Calu3 (cell line): Measurements from ENCODE around the gene PTPRN2. TPM values are rescaled to one million over a fixed set of nuclear protein-coding genes. Genes with fewer than 3 reads are reported as not detected.

ENCODE experiments used
- BruUV-seq: library from RNA; stranded (reverse); fragments of 400-500 nt; replicated peaks from 2 replicates; lab custom pipeline; 2021; lab: Mats Ljungman, UMichigan
- CTCF ChIA-PET: fragments of 300-600 bp; sonication (Branson Sonifier 250); formaldehyde crosslinking; loops from one replicate; lab custom pipeline; 2022; ENCODE audit warnings: antibody characterized with exemption; lab: Charles Lee
- DNase-seq: peaks from one replicate; pipeline ENCODE4 v3.0.0; 2022
- H3K27ac Mint-ChIP-seq: one replicate; pipeline ENCODE4 v1.8.0; 2022; ENCODE audit warnings: mixed read lengths; ENCODE audit not compliant: unreplicated experiment
- H3K27me3 Mint-ChIP-seq: one replicate; pipeline ENCODE4 v1.8.0; 2022; ENCODE audit warnings: mixed read lengths; ENCODE audit not compliant: unreplicated experiment
- H3K36me3 Mint-ChIP-seq: one replicate; pipeline ENCODE4 v1.8.0; 2022; ENCODE audit warnings: mild to moderate bottlenecking, moderate library complexity, mixed read lengths; ENCODE audit not compliant: insufficient read depth, unreplicated experiment
- H3K4me1 Mint-ChIP-seq: one replicate; pipeline ENCODE4 v1.8.0; 2022; ENCODE audit warnings: mild to moderate bottlenecking, low read depth, mixed read lengths; ENCODE audit not compliant: unreplicated experiment
- H3K4me3 Mint-ChIP-seq: one replicate; pipeline ENCODE4 v1.8.0; 2022; ENCODE audit warnings: mild to moderate bottlenecking, low read depth, moderate library complexity, mixed read lengths; ENCODE audit not compliant: unreplicated experiment
- H3K9me3 Mint-ChIP-seq: one replicate; pipeline ENCODE4 v1.8.0; 2022; ENCODE audit warnings: low read depth, mixed read lengths; ENCODE audit not compliant: unreplicated experiment
- intact Hi-C: fragments of 100-400 bp; cut with micrococcal nuclease; formaldehyde crosslinking; loops from one replicate; pipeline ENCODE4 v1.10.0; 2022; ENCODE audit not compliant: unreplicated experiment
- total RNA-seq: library from RNA; stranded (reverse); gene quantifications from 2 replicates; pipeline ENCODE4 v1.2.3, GENCODE V29; 2022
- TF ChIP-seq, protein P1 (sequence below): fragments of 200-600 bp; IDR thresholded peaks from one replicate; pipeline ENCODE4 v1.8.0; 2022; ENCODE audit warnings: antibody characterized with exemption; ENCODE audit not compliant: unreplicated experiment

Gene PTPRN2
- total RNA-seq, 1 experiment from 2014 or later = 2.0 TPM

GRCh38 chr7:158027646-158028045, 560.0 kb downstream of the PTPRN2 start:
- no peak for DNase-seq
- TF ChIP-seq, protein P1, sequence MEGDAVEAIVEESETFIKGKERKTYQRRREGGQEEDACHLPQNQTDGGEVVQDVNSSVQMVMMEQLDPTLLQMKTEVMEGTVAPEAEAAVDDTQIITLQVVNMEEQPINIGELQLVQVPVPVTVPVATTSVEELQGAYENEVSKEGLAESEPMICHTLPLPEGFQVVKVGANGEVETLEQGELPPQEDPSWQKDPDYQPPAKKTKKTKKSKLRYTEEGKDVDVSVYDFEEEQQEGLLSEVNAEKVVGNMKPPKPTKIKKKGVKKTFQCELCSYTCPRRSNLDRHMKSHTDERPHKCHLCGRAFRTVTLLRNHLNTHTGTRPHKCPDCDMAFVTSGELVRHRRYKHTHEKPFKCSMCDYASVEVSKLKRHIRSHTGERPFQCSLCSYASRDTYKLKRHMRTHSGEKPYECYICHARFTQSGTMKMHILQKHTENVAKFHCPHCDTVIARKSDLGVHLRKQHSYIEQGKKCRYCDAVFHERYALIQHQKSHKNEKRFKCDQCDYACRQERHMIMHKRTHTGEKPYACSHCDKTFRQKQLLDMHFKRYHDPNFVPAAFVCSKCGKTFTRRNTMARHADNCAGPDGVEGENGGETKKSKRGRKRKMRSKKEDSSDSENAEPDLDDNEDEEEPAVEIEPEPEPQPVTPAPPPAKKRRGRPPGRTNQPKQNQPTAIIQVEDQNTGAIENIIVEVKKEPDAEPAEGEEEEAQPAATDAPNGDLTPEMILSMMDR = no peak
- intact Hi-C loops = no loop called here
- Mint-ChIP-seq H3K27me3 (no peaks in the 10 kb centered on the region), H3K4me1 (no peaks in the 10 kb centered on the region), H3K36me3 (no peaks in the 10 kb centered on the region), H3K4me3 (no peak overlapping the region), H3K27ac (no peak overlapping the region), H3K9me3 (peaks cover 18% of the 10 kb centered on the region)
- BruUV-seq = no TSS peak
- CTCF ChIA-PET = no interaction called here

- Mint-ChIP-seq H3K36me3 (no peaks in the 10 kb centered on the region), H3K4me1 (no peaks in the 10 kb centered on the region), H3K27me3 (no peaks in the 10 kb centered on the region), H3K27ac (no peak overlapping the region), H3K4me3 (no peak overlapping the region), H3K9me3 (peaks cover 16% of the 10 kb centered on the region)
- intact Hi-C loops = no loop called here
- no peak for DNase-seq
- no TSS peak for BruUV-seq
- CTCF ChIA-PET = no interaction called here
- TF ChIP-seq, protein P1 = no peak
These were observed 560.9 kb downstream of the PTPRN2 start for GRCh38 chr7:158026636-158027265.

DNA sequence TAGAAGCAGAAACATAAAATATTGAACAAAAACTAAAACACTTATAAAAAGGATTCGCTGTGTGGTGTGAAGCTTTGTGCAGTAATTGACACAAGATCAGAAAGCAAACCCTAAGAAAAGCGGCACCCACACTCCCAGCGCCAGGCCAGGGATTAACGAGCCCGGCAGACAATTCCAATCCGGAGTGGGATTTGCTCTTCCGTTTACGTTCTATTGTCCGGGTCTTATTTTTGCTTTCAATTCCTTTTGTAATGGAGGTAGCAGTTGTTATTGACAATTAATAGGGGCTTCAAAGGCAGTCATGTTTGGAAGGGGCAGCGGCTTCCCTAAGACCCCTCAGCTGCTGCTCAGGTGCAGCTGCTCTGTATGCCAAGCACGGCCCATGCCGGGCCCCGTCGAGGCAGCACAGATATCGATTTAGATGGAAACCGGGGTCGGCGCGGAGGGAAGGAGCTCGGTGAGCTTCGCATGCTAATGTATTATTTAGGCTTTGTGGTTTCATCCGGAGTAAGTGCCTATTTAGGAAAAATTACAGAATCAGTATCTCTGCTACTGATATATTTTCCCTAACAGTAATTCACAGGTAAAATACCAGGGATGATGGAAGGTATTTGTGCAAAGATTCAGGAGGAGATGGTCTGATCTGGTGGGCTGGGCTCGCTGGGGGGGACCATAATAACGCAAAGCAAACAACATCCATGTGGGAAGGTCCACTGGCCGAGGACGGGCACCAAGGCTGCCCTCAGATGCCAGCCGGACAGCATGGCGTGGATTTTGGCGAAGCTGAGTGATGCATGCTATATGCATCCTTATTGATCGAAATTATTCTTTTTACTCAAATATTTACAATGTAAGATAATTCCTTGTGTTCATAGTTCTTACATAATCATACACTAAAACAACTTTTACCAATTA, 561.7 kb downstream of the PTPRN2 start:
- intact Hi-C loops = no loop called here
- H3K27ac Mint-ChIP-seq = no peak overlapping the region
- no peaks in the 10 kb centered on the region for H3K4me1 Mint-ChIP-seq
- H3K4me3 Mint-ChIP-seq = no peak overlapping the region
- DNase-seq = no peak
- CTCF ChIA-PET = no interaction called here
- H3K27me3 Mint-ChIP-seq = no peaks in the 10 kb centered on the region
- no TSS peak for BruUV-seq
- no peaks in the 10 kb centered on the region for H3K36me3 Mint-ChIP-seq
- TF ChIP-seq, protein P1 = no peak
- H3K9me3 Mint-ChIP-seq = peaks cover 13% of the 10 kb centered on the region

GRCh38 chr7:158024881-158025280, 562.7 kb downstream of the PTPRN2 start:
- peaks cover 15% of the 10 kb centered on the region for H3K9me3 Mint-ChIP-seq
- intact Hi-C loops = no loop called here
- no peaks in the 10 kb centered on the region for H3K27me3 Mint-ChIP-seq
- H3K27ac Mint-ChIP-seq = no peak overlapping the region
- TF ChIP-seq, protein P1 = no peak
- H3K4me3 Mint-ChIP-seq = no peak overlapping the region
- no peaks in the 10 kb centered on the region for H3K36me3 Mint-ChIP-seq
- no TSS peak for BruUV-seq
- DNase-seq = no peak
- CTCF ChIA-PET = no interaction called here
- no peaks in the 10 kb centered on the region for H3K4me1 Mint-ChIP-seq
